Right lobe of liver (tissue), 4 donors: ENCODE measurements around the gene CIDEC.

Experiments
- CTCF ChIP-seq, 4 donors: fragments of 200-600 bp in 3 of 4; fragments of 450-650 bp in 1 of 4; IDR thresholded peaks; one replicate each; pipeline versions ENCODE4 v1.5.1 to v1.8.0; 2016 to 2022; ENCODE audit warnings: antibody characterized with exemption in 4 of 4, mild to moderate bottlenecking in 2 of 4
- POLR2A ChIP-seq: fragments of 450-650 bp; IDR thresholded peaks from one replicate; pipeline ENCODE4 v1.6.1; 2017; ENCODE audit warnings: antibody characterized with exemption, mild to moderate bottlenecking
- donor health status: DM: no; HTN: no; CAD: no.
- donor health status: DM: no; HTN: no; CAD: no.
- donor health status: DM: no; HTN: yes; CAD: no.

DNA sequence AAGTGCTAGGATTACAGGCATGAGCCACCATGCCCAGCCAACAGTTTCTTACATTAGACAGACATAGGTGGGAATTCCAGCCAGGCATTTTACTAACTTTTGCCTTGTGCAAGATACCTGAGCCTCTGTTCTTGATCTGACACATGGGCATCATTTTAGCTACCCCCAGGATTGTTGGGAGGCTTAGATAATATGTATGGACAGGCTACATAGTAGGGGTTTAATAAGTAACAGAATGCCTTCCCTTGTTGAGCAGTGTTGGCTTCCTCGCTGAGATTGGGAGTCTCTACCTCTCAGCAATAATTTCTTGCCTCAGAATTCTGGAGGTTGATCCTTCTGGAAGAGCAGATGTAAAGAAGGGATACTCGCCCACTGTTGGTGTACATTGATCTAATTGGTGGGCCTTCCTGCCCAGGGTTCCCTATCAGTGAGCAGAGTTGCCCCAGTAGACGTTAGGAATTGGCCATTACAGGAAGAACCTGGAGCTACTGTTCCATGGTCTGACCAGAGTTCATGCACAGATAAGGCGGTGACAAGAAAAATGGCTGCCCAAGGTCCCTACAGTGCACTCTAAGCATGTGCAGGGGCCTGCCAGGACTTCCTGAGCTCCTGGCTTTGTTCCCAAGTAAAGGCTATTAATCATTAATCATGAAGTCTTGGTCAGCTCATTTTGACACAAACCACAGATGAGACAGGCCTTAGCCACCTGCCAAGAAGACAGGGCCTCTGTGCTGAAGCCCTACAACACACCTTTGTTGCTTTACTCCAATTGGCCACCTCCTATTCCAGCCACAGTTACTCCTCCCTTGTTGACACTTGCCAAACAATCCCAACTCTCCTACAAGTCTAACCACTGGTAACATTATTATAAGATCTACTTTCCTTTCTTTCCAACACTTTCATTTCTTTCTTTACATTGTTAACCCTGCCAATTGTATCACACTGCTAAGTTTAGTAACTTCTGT lies 17.6 kb upstream of the CIDEC start:
- TF ChIP-seq CTCF (IDR thresholded peaks at IDR 0.05) (no peak), POLR2A (no peak)
